ENCODE measurements around the gene MDN1.

DNA sequence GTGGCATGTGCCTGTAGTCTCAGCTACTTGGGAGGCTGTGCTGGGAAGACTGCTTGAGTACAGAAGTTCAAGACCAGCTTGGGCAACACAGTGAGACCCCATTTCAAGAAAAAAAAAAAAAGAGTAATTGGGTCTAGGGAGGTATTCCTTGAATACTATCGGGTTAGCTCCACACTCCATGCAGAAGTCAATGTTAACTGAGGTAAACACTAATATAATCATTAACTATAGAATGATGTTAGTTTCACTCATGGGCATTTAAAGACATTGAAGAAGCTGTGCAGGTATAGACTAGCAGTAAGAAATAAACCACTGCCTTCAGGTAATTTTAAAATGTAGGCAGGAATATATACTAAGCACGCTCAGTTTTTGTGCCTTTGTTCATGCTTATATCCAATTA, 32.6 kb downstream of the MDN1 start:
- TF ChIP-seq, protein P1, sequence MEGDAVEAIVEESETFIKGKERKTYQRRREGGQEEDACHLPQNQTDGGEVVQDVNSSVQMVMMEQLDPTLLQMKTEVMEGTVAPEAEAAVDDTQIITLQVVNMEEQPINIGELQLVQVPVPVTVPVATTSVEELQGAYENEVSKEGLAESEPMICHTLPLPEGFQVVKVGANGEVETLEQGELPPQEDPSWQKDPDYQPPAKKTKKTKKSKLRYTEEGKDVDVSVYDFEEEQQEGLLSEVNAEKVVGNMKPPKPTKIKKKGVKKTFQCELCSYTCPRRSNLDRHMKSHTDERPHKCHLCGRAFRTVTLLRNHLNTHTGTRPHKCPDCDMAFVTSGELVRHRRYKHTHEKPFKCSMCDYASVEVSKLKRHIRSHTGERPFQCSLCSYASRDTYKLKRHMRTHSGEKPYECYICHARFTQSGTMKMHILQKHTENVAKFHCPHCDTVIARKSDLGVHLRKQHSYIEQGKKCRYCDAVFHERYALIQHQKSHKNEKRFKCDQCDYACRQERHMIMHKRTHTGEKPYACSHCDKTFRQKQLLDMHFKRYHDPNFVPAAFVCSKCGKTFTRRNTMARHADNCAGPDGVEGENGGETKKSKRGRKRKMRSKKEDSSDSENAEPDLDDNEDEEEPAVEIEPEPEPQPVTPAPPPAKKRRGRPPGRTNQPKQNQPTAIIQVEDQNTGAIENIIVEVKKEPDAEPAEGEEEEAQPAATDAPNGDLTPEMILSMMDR (conservative IDR thresholded peaks at IDR 0.05; ENCODE audit: low read depth, low read length), result no peak
- no peak for TF ChIP-seq EZH2 (IDR thresholded peaks at IDR 0.05; ENCODE audit: low read length, unreplicated experiment)
- TF ChIP-seq EZH2phosphoT487 (IDR thresholded peaks at IDR 0.05; ENCODE audit: borderline replicate concordance, low read length), result no peak
